NCI-H524 (cell line): ENCODE measurements around the gene ROCK2.

Experiments
- DNase-seq, 2 experiments: peaks; one replicate each; lab custom pipeline; 2025; lab: John Stamatoyannopoulos, UW

Gene ROCK2

GRCh38 chr2:11154016-11154922, 190.2 kb downstream of the ROCK2 start:
- DNase-seq = peak in 1 of 2 experiments; percentile 63

DNA sequence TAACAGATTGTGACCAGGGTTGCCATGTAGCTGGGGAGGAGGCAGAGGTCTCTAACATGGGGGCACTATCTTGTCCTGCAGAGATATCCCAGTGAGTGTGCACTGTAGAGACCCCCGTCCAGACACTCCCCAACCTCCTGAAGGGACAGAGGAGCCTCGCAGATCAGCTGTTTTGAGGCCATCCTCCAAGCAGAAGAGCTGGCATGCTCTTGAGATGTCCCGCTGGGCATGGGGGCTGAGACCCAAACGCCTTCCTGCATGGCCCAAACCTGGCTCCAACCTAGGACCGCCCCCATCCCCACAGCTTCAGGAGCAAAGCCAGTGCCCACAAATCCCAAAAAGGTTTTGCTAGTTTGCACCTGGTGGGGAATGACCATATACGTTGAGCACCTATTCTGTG, 191.8 kb downstream of the ROCK2 start:
- DNase-seq = no peak

- DNase-seq = no peak
Measured at GRCh38 chr2:11147263-11147662, 197.2 kb downstream of the ROCK2 start.

DNA sequence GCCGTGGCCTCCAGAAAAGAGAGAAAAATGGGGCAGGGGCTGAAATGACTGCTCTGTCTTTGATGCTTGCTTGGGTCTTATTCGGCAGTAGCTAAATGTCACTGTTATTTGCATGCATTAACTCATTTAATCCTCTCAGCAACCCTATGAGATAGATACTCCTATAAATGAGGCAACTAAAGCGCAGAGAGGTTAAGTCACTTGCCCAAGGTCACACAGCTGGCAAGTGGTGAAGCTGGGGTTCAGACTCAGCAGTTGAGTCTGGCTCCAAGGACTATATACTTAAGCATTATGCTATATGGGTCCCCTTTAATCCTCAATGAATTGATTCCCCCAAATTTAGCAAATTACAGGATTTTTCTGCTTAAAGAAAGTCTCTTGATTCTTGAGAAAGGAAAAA, 198.4 kb downstream of the ROCK2 start:
- no peak for DNase-seq

DNA sequence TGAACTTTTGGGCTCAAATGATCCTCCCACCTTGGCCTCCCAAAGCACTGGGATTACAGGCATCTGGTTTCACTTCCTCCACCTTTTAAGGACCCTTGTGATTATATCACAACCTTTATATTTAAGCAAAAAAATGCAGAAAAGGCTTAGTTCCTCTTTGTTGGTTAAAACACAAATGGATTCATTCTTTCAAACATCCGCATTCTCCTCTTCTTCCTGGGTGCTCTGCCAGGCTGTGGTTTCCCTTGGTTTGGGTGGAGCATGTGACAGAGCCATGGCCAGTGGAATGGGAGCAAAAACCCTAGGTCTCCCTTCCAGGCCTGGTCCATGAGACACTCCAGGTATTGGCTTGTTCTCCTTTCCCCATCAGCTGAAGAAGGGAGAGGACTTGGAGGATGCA, 199.1 kb downstream of the ROCK2 start:
- no peak for DNase-seq

GRCh38 chr2:11144738-11145079, 199.7 kb downstream of the ROCK2 start:
- DNase-seq = no peak

GRCh38 chr2:11144077-11144737, 200.2 kb downstream of the ROCK2 start:
- no peak for DNase-seq

GRCh38 chr2:11142987-11143386, 201.4 kb downstream of the ROCK2 start:
- DNase-seq = no peak

DNA sequence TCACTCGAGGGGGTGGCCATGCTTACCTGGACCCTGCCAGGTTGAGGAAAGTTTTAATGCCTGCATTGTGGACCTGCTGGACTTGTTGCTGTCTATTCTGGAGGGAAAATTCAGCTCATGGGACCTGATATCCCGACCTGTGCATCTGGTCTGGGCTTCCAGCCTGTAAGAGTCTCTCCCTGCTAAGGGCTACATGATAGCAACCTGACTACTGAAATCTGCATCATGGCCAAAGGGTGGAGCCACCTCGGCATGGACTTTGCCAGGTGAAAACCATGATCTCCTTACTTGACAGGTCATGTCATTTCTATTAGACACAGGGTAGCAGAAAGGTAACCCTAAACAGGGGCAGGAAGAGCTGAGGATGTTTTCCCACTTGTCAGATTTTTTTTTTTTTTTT, 202.1 kb downstream of the ROCK2 start:
- DNase-seq = no peak

GRCh38 chr2:11141319-11141718, 203.1 kb downstream of the ROCK2 start:
- no peak for DNase-seq

DNA sequence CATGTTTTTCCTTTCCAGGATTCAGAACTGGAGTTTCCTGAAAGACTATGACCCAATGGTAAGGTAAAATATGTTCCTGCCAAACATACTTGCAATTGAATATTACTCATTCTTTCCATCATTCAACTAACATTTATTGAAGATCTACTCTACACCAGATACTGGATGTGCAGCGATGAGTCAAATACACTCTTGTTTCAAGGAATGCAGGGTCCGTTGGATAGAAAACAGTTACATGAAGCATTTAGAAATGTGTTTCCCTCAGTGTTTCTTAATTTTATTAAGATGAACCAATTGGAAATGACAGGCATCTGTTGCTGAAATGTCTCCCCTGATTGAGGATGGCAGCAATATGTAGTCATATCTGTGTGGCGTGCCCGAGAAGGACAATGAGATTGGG, 203.9 kb downstream of the ROCK2 start:
- no peak for DNase-seq

DNA sequence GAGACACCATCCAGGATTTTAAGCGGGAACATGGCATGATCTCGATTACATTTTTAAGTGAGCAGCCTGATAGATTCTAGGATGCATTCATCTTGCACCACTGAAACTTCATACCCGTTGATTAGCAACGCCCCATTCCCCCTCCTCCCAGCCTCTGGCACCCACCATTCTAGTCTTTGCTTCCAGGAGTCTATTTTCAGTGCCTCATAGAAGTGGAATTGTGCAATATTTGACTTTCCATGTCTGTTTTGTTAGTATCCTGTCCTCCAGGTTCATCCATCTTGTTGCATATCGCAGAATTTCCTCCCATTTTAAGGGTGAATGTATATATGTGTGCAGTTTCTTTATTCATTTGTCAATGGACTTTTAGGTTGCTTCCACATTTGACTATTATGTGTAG, 210.1 kb downstream of the ROCK2 start:
- no peak for DNase-seq

- DNase-seq = peak in 1 of 2 experiments; percentile 60
Measured at GRCh38 chr2:11133936-11134320, 210.5 kb downstream of the ROCK2 start.

- peak; percentile 81 to 89 for DNase-seq
Measured at GRCh38 chr2:11133238-11133935, 211.0 kb downstream of the ROCK2 start.

DNA sequence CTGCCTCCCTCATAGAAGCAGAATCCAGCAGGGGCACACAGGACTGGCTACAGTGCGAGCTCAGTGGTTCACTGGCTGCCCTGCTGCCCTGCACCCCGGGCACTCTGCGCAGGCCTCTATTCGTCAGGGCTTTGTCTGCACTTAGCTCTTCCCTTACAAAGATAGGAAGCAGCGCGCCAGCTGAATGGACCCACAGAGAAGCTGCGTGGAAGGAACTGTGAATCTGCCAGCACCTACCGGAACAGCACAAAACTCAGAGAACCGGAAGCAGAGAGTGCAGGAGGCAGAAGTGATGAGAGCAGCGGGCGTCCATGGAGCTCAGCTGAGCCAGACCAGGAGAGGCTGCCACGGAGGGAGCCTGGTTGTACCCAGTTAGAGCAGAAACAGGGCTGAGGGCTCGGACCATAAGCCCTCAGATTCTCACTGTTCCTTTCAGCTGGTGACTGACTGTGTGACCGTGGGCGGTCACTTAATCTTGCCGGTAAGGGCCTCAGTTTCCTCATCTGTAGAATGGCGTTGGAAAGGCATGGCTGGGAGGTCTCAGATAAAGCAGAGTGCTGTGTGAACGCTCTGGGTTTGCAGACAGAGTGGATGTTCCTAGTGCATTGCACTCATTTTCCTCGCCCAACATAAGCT, 212.3 kb downstream of the ROCK2 start:
- peak in 1 of 2 experiments; percentile 37 for DNase-seq

DNA sequence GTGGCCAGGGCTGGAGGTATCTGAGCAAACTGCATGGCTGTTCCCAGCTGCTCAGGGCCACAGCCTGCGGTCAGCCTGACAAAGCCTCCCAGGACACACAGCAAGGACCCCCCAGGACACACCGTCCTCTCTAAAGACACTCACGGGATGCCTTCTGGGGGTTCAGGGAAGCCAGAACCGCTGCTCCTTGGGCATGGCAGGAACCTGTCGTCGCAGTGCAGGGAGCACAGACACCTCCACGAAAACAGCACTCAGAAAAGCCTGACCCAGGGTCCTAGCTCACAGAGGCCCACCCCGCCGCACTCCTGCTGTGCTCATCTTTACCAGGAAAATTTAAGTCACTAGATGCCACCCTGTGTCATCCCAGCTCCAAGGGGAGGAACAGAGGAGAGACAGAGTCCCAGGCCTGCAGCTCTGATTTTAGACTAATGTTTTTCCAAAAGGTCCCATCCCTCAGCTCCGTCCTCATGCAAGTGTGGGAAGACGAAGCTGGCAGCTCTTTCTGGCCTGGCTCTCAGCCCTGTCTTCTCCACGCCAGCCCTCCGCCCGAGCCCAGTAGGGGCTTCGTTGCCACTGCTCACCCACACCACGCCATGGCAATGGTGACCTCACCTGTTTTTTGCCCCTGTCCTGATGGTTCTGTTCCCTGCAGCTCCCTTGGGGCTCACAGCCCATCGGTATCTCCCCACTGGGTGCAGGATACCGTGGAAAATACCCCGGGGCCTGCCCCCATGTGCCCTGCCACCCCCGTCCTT, 213.1 kb downstream of the ROCK2 start:
- DNase-seq = no peak
